Measurements from ENCODE around the gene SLC26A9. TPM values are rescaled to one million over a fixed set of nuclear protein-coding genes. Genes with fewer than 3 reads are reported as not detected.

Gene SLC26A9
- total and polyA plus RNA-seq, 10 of the 15 experiments (the other 5 are each of a cell fraction or from before 2014, with no cell fraction given) = 0.09 to 0.40 (median 0.17) TPM

DNA sequence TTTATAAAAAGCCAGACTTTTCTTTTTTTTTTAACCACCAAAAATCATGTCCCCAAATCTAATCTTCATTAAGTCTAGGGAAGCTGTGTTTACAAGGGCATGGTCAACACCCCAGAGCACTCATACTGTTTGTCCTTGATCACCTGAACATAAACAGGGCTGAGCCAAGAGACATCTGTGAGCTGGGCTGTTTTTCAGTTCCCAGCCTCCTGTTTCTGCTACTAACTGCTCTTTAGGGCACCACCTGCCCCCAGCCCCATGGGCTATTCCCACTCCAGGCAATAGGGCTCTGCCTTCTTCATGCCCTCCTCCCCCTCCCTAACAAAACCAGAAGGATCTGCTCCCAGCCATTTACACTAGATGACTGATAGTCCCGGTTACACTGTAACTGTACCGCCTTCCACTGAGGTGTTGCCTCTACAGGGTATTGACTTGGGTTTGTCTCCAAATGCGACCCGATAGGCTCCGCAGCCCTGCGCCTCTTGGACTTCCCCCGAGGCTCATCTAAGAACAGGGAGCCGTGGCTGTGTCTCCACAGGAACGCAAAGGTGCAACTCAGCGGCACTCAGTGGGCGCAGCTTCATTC, 11.7 kb upstream of the SLC26A9 start:
- H4K20me1 ChIP-seq (ENCODE audit: control insufficient read depth, insufficient read depth) = no peaks in the 10 kb centered on the region
- TF ChIP-seq RB1 (IDR thresholded peaks at IDR 0.05; ENCODE audit: borderline replicate concordance) = no peak
- no peak for TF ChIP-seq POLR2A (IDR thresholded peaks at IDR 0.05; ENCODE audit: low read depth, low read length)
- no peak for TF ChIP-seq POLR2AphosphoS5 (IDR thresholded peaks at IDR 0.05; ENCODE audit: low read length)
- no peak for TF ChIP-seq NFYB (IDR thresholded peaks at IDR 0.05; ENCODE audit: insufficient read depth, low read depth, low read length)
- no peak for TF ChIP-seq SUZ12 (IDR thresholded peaks at IDR 0.05; ENCODE audit: unreplicated experiment)
- TF ChIP-seq, protein P1, sequence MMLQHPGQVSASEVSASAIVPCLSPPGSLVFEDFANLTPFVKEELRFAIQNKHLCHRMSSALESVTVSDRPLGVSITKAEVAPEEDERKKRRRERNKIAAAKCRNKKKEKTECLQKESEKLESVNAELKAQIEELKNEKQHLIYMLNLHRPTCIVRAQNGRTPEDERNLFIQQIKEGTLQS (IDR thresholded peaks at IDR 0.05; ENCODE audit: borderline replicate concordance, extremely low read depth, low read depth, low read length) = no peak
- H3K79me2 ChIP-seq (ENCODE audit: control insufficient read depth, insufficient read depth, low read length) = no peaks in the 10 kb centered on the region
- CTCF ChIA-PET = interaction anchor here (0.8 to 1.3 kb wide), 2 partner anchors 11 to 22 kb away, joined by 3 read pairs; no protein-coding TSS in a partner anchor
- H3K4me2 ChIP-seq (ENCODE audit: control insufficient read depth, insufficient read depth) = no peak overlapping the region
- H3K4me1 ChIP-seq (ENCODE audit: control insufficient read depth, insufficient read depth, low read length) = no peaks in the 10 kb centered on the region
- no peak for FAIRE-seq
- H3K9ac ChIP-seq (ENCODE audit: control insufficient read depth, insufficient read depth, low read length) = no peak overlapping the region
- intact Hi-C loops (cut with micrococcal nuclease; ENCODE audit: unreplicated experiment) = no loop called here
- no peak for DNase-seq (ENCODE audit: low read depth, low spot score)
- no peaks in the 10 kb centered on the region for H3K36me3 ChIP-seq (ENCODE audit: control insufficient read depth in 2 of 2, insufficient read depth in 2 of 2, low read length in 1 of 2)
- POLR2A ChIA-PET = interaction anchor here (0.6 kb wide), 1 partner anchor 218 kb away, joined by 3 read pairs; no protein-coding TSS in a partner anchor
- H3K4me3 ChIP-seq = no peak overlapping the region
- RAD21 ChIA-PET (ENCODE audit: unreplicated experiment) = no interaction called here
- in situ Hi-C loops (cut with MboI) = no loop called here
- BruUV-seq (replicated peaks) = no TSS peak
- no peak overlapping the region for H3K27ac ChIP-seq (ENCODE audit: control insufficient read depth, insufficient read depth)
- 39% methylated on average over 11 of the region's 11 CpGs for WGBS (ENCODE audit: insufficient coverage, insufficient replicate concordance, low lambda C conversion rate, missing lambda C conversion rate)
- no peaks in the 10 kb centered on the region for H3K9me3 ChIP-seq (replicated peaks; ENCODE audit: control insufficient read depth, insufficient read depth, low read length)
- ATAC-seq = no peak
- SMC1A ChIA-PET (ENCODE audit: uncharacterized antibody, unreplicated experiment) = no interaction called here
- H2AFZ ChIP-seq (ENCODE audit: control insufficient read depth, low read depth, low read length) = no peak overlapping the region
- H3K27me3 ChIP-seq (replicated peaks in 1 of 2; ENCODE audit: control insufficient read depth in 2 of 2, insufficient read depth in 2 of 2, low read length in 1 of 2) = peaks cover 0 to 2% of the 10 kb centered on the region in 2 experiments; a peak in 1 of 4 replicates

DNA sequence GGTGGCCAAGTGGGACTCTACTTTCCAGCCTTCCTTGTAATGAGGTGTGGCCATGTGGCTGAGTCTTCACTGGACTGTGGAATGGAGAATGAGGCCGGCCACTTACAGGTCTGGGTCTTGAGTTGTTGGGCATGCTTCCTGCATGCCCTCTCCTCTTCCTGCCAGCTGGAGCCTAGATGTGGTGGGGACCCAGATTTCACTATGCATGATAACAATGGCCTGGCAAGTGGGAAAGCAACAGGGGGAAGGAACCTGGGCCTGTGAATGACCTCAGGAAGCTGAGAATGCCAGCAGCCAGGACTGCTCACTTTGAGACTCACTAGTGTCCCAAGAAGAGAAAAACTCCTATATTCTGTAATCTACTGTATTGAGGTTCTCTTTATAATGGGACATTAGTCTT, 8.5 kb upstream of the SLC26A9 start:
- ATAC-seq (no peak), DNase-seq (ENCODE audit: low read depth, low spot score) (no peak), FAIRE-seq (no peak)
- no peaks in the 10 kb centered on the region for H3K9me3 ChIP-seq (replicated peaks; ENCODE audit: control insufficient read depth, insufficient read depth, low read length)
- intact Hi-C loops (cut with micrococcal nuclease; ENCODE audit: unreplicated experiment) (no loop called here), in situ Hi-C loops (cut with MboI) (no loop called here)
- no TSS peak for BruUV-seq (replicated peaks)
- POLR2A ChIA-PET = no interaction called here
- 0% methylated on average over 1 of the region's 1 CpG for WGBS (ENCODE audit: insufficient coverage, insufficient replicate concordance, low lambda C conversion rate, missing lambda C conversion rate)
- peaks cover 0 to 2% of the 10 kb centered on the region in 2 experiments; a peak in 1 of 4 replicates for H3K27me3 ChIP-seq (replicated peaks in 1 of 2; ENCODE audit: control insufficient read depth in 2 of 2, insufficient read depth in 2 of 2, low read length in 1 of 2)
- CTCF ChIA-PET = interaction anchor here (1.3 to 1.7 kb wide), 3 partner anchors 8 to 161 kb away, joined by 3 to 9 read pairs (median 3); no protein-coding TSS in a partner anchor
- H3K79me2 ChIP-seq (ENCODE audit: control insufficient read depth, insufficient read depth, low read length) = no peaks in the 10 kb centered on the region
- RAD21 ChIA-PET (ENCODE audit: unreplicated experiment) = no interaction called here
- no peaks in the 10 kb centered on the region for H3K4me1 ChIP-seq (ENCODE audit: control insufficient read depth, insufficient read depth, low read length)
- H3K9ac ChIP-seq (ENCODE audit: control insufficient read depth, insufficient read depth, low read length) = no peak overlapping the region
- H3K27ac ChIP-seq (ENCODE audit: control insufficient read depth, insufficient read depth) = no peak overlapping the region
- H3K36me3 ChIP-seq (ENCODE audit: control insufficient read depth in 2 of 2, insufficient read depth in 2 of 2, low read length in 1 of 2) = no peaks in the 10 kb centered on the region
- H3K4me2 ChIP-seq (ENCODE audit: control insufficient read depth, insufficient read depth) = no peak overlapping the region
- no peak overlapping the region for H3K4me3 ChIP-seq
- H2AFZ ChIP-seq (ENCODE audit: control insufficient read depth, low read depth, low read length) = no peak overlapping the region
- no peaks in the 10 kb centered on the region for H4K20me1 ChIP-seq (ENCODE audit: control insufficient read depth, insufficient read depth)
- SMC1A ChIA-PET (ENCODE audit: uncharacterized antibody, unreplicated experiment) = no interaction called here
- no peak for TF ChIP-seq TAF1 (IDR thresholded peaks at IDR 0.05; ENCODE audit: borderline replicate concordance, low read depth, low read length)
- TF ChIP-seq RAD21 (IDR thresholded peaks at IDR 0.05; ENCODE audit: insufficient read depth, low read depth, low read length) = no peak
- TF ChIP-seq RB1 (IDR thresholded peaks at IDR 0.05; ENCODE audit: borderline replicate concordance) = no peak
- no peak for TF ChIP-seq MTA3 (IDR thresholded peaks at IDR 0.05; ENCODE audit: borderline replicate concordance, low read length)
- no peak for TF ChIP-seq KAT2A (conservative IDR thresholded peaks at IDR 0.05; ENCODE audit: control insufficient read depth, low read depth, low read length)
- TF ChIP-seq, protein P2, sequence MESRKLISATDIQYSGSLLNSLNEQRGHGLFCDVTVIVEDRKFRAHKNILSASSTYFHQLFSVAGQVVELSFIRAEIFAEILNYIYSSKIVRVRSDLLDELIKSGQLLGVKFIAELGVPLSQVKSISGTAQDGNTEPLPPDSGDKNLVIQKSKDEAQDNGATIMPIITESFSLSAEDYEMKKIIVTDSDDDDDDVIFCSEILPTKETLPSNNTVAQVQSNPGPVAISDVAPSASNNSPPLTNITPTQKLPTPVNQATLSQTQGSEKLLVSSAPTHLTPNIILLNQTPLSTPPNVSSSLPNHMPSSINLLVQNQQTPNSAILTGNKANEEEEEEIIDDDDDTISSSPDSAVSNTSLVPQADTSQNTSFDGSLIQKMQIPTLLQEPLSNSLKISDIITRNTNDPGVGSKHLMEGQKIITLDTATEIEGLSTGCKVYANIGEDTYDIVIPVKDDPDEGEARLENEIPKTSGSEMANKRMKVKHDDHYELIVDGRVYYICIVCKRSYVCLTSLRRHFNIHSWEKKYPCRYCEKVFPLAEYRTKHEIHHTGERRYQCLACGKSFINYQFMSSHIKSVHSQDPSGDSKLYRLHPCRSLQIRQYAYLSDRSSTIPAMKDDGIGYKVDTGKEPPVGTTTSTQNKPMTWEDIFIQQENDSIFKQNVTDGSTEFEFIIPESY (IDR thresholded peaks at IDR 0.05) = no peak
